Breast epithelium (tissue), 3 donors: Measurements from ENCODE around the gene KRTAP5-9. TPM values are rescaled to one million over a fixed set of nuclear protein-coding genes. Genes with fewer than 3 reads are reported as not detected.

Experiments
- total RNA-seq, 3 donors: library from RNA; depleted of rRNA; stranded (reverse); fragments of >200 nt; gene quantifications; one replicate each; pipeline ENCODE4 v1.1.0, GENCODE V29; 2016

KRTAP5-9 gene
- total RNA-seq, 3 donors from 2014 or later, result 0.32 TPM; not detected in 2

Other genes with a start within 250 kb of the KRTAP5-9 start
- 10 to 100 TPM; 14.7 to 31.7 (median 25.2) TPM for gene DHCR7, start 100.0 kb upstream of the KRTAP5-9 start, total RNA-seq
- gene NADSYN1, start 95.2 kb upstream of the KRTAP5-9 start, total RNA-seq, result 10 to 100 TPM; 58.6 to 83.6 (median 70.5) TPM
- under 1 TPM in 1 of 3 donors, not detected in 2; 0.16 TPM for gene KRTAP5-7, start 21.2 kb upstream of the KRTAP5-9 start, total RNA-seq
- under 1 TPM in 1 of 3 donors, not detected in 2; 0.32 TPM for gene KRTAP5-8, start 10.4 kb upstream of the KRTAP5-9 start, total RNA-seq
- gene KRTAP5-10, start 17.1 kb downstream of the KRTAP5-9 start, total RNA-seq, result not detected
- gene KRTAP5-11, start 34.5 kb downstream of the KRTAP5-9 start, total RNA-seq, result not detected